Measurements from ENCODE around the gene RAET1L. TPM values are rescaled to one million over a fixed set of nuclear protein-coding genes. Genes with fewer than 3 reads are reported as not detected.

RAET1L gene
- polyA plus RNA-seq, 4 donors = not detected

DNA sequence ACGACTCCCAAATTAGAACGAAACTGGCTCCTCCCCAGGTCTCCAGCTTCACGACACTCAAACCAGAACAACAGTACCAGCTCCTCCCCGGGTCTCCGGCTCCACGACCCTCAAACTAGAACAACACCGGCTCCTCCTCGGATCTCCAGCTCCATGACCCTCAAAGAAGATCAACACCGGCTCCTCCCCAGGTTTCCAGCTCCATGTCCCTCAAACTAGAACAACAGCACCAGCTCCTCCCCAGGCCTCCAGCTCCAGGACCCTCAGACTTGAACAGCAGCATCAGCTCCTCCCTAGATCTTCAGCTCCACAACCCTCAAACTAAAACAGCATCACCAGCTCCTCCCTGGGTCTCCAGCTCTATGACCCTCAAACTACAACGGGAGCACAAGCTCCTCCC lies 29.8 kb upstream of the RAET1L start:
- 80 to 86% (median 83%) methylated on average over 10 of the region's 10 CpGs for WGBS, 3 donors
- no peaks in the 10 kb centered on the region for H3K9me3 ChIP-seq (ENCODE audit: control insufficient read depth in 2 of 2, insufficient read depth in 1 of 2, low read depth in 1 of 2, low read length in 1 of 2)
- H3K27ac ChIP-seq (ENCODE audit: low read depth in 1 of 3, low read length in 2 of 3) = no peak overlapping the region
- H3K4me1 ChIP-seq (ENCODE audit: control insufficient read depth in 3 of 3, insufficient read depth in 2 of 3, low read depth in 1 of 3, low read length in 2 of 3) = no peaks in the 10 kb centered on the region
- H3K4me3 ChIP-seq (ENCODE audit: low read depth in 1 of 3, low read length in 3 of 3) = no peak overlapping the region
- H3K36me3 ChIP-seq (ENCODE audit: control insufficient read depth in 3 of 3, insufficient read depth in 2 of 3, low read depth in 1 of 3, low read length in 3 of 3) = no peaks in the 10 kb centered on the region
- FAIRE-seq (no peak), DNase-seq (no peak)
- peaks cover 0 to 45% (median 12%) of the 10 kb centered on the region in 3 donors for H3K27me3 ChIP-seq (ENCODE audit: control insufficient read depth in 3 of 3, insufficient read depth in 3 of 3, low read length in 3 of 3)

DNA sequence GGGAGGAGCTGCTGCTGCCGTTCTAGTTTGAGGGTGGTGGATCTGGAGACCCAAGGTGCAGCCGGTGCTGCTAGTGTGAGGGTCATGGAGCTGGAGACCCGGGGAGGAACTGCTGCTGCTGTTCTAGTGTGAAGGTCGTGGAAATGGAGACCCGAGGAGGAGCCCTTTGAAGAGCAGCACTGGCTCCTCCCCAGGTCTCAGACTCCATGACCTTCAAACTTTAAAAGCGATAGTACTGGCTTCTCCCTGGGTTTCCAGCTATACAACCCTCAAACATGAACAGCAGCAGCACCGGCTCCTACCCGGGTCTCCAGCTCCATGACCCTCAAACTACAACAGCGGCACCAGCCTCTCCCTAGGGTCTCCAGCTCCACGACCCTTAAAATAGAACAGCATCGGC lies 28.1 kb upstream of the RAET1L start:
- H3K27me3 ChIP-seq (ENCODE audit: control insufficient read depth in 3 of 3, insufficient read depth in 3 of 3, low read length in 3 of 3) = peaks cover 0 to 45% (median 12%) of the 10 kb centered on the region in 3 donors
- no peak for DNase-seq

DNA sequence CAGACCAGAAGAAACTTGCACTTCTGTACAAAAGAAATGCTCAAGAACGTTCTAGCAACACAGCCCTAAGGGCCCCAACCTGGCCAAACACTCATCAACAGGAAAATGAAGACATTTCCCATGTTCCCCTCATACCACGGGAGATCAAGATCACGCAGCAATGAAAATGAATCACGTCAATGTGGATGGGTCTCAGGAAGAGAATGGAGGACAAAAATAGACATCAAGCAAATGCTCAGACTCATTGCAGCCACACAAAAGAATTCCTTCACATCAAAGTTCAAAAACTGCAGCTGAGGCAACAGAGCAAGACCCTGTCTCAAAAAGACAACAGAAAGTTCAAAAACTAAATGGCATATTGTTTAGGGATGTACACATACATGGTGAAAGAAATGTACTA lies 25.5 kb upstream of the RAET1L start:
- Histone ChIP-seq H3K27me3 (ENCODE audit: control insufficient read depth in 3 of 3, insufficient read depth in 3 of 3, low read length in 3 of 3) (peaks cover 0 to 45% (median 14%) of the 10 kb centered on the region in 3 donors), H3K4me1 (ENCODE audit: control insufficient read depth in 3 of 3, insufficient read depth in 2 of 3, low read depth in 1 of 3, low read length in 2 of 3) (no peaks in the 10 kb centered on the region), H3K27ac (ENCODE audit: low read depth in 1 of 3, low read length in 2 of 3) (no peak overlapping the region), H3K9me3 (ENCODE audit: control insufficient read depth in 2 of 2, insufficient read depth in 1 of 2, low read depth in 1 of 2, low read length in 1 of 2) (no peaks in the 10 kb centered on the region), H3K4me3 (ENCODE audit: low read depth in 1 of 3, low read length in 3 of 3) (no peak overlapping the region), H3K36me3 (ENCODE audit: control insufficient read depth in 3 of 3, insufficient read depth in 2 of 3, low read depth in 1 of 3, low read length in 3 of 3) (no peaks in the 10 kb centered on the region)
- 52 to 62% (median 60%) methylated on average over 4 of the region's 4 CpGs for WGBS, 3 donors
- no peak for FAIRE-seq
- no peak for DNase-seq

More for the DNA sequence above, 28.1 kb upstream of the RAET1L start:
- H3K36me3 ChIP-seq (ENCODE audit: control insufficient read depth in 3 of 3, insufficient read depth in 2 of 3, low read depth in 1 of 3, low read length in 3 of 3) = no peaks in the 10 kb centered on the region
- no peak overlapping the region for H3K4me3 ChIP-seq (ENCODE audit: low read depth in 1 of 3, low read length in 3 of 3)
- no peaks in the 10 kb centered on the region for H3K4me1 ChIP-seq (ENCODE audit: control insufficient read depth in 3 of 3, insufficient read depth in 2 of 3, low read depth in 1 of 3, low read length in 2 of 3)
- 58 to 75% (median 67%) methylated on average over 11 of the region's 11 CpGs for WGBS, 3 donors
- no peaks in the 10 kb centered on the region for H3K9me3 ChIP-seq (ENCODE audit: control insufficient read depth in 2 of 2, insufficient read depth in 1 of 2, low read depth in 1 of 2, low read length in 1 of 2)
- H3K27ac ChIP-seq (ENCODE audit: low read depth in 1 of 3, low read length in 2 of 3) = no peak overlapping the region
- FAIRE-seq = no peak

DNA sequence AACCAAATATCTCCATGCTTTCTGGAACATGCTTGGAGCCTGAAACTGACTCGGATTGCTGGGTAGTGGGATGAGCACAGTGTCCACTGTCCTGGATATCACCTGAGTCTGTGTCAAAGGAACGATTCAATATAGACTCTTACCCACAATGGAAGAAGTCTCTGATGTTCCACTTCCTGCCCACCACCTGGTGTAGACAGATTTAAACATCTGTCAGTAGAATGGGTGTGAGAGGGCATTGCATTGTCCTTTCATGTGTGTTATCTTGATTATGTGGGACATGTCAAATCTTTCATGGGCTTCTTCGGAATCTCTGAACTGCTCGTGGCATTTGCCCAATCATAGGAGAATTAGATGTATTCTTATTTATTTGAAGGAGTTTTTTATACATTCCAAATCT lies 22.8 kb upstream of the RAET1L start:
- 59 to 65% (median 64%) methylated on average over 4 of the region's 4 CpGs for WGBS, 3 donors

DNA sequence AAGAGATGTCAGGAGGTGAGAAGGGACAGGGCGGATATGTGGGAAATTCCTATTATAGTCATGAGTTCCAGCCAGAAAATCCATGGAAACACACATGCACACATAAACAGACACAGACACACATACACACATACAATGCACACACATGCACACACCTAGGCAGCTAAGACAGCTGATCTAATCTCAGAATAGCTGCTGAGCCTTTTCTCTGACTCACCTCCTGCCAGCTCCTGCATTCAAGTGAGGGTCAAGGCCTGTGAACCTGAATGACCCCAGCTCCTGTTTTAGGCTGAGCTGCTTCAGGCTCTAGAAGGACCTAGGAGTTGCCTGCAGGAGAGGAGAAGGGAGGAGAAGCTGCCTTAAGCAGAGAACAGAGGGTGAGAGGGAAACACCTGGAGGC lies 21.6 kb upstream of the RAET1L start:
- WGBS, 3 donors = 86 to 98% (median 92%) methylated on average over 1 of the region's 1 CpG
- FAIRE-seq = no peak
- no peak for DNase-seq
- peaks cover 0 to 32% (median 5%) of the 10 kb centered on the region in 3 donors for H3K27me3 ChIP-seq (ENCODE audit: control insufficient read depth in 3 of 3, insufficient read depth in 3 of 3, low read length in 3 of 3)
- no peak overlapping the region for H3K4me3 ChIP-seq (ENCODE audit: low read depth in 1 of 3, low read length in 3 of 3)
- H3K4me1 ChIP-seq (ENCODE audit: control insufficient read depth in 3 of 3, insufficient read depth in 2 of 3, low read depth in 1 of 3, low read length in 2 of 3) = no peaks in the 10 kb centered on the region
- no peak overlapping the region for H3K27ac ChIP-seq (ENCODE audit: low read depth in 1 of 3, low read length in 2 of 3)
- H3K9me3 ChIP-seq (ENCODE audit: control insufficient read depth in 2 of 2, insufficient read depth in 1 of 2, low read depth in 1 of 2, low read length in 1 of 2) = no peaks in the 10 kb centered on the region
- no peaks in the 10 kb centered on the region for H3K36me3 ChIP-seq (ENCODE audit: control insufficient read depth in 3 of 3, insufficient read depth in 2 of 3, low read depth in 1 of 3, low read length in 3 of 3)

More for the DNA sequence above, 22.8 kb upstream of the RAET1L start:
- H3K36me3 ChIP-seq (ENCODE audit: control insufficient read depth in 3 of 3, insufficient read depth in 2 of 3, low read depth in 1 of 3, low read length in 3 of 3) = no peaks in the 10 kb centered on the region
- no peak for FAIRE-seq
- H3K4me3 ChIP-seq (ENCODE audit: low read depth in 1 of 3, low read length in 3 of 3) = no peak overlapping the region
- no peak for DNase-seq
- H3K9me3 ChIP-seq (ENCODE audit: control insufficient read depth in 2 of 2, insufficient read depth in 1 of 2, low read depth in 1 of 2, low read length in 1 of 2) = no peaks in the 10 kb centered on the region
- no peaks in the 10 kb centered on the region for H3K4me1 ChIP-seq (ENCODE audit: control insufficient read depth in 3 of 3, insufficient read depth in 2 of 3, low read depth in 1 of 3, low read length in 2 of 3)
- H3K27ac ChIP-seq (ENCODE audit: low read depth in 1 of 3, low read length in 2 of 3) = no peak overlapping the region
- peaks cover 0 to 28% (median 7%) of the 10 kb centered on the region in 3 donors for H3K27me3 ChIP-seq (ENCODE audit: control insufficient read depth in 3 of 3, insufficient read depth in 3 of 3, low read length in 3 of 3)

DNA sequence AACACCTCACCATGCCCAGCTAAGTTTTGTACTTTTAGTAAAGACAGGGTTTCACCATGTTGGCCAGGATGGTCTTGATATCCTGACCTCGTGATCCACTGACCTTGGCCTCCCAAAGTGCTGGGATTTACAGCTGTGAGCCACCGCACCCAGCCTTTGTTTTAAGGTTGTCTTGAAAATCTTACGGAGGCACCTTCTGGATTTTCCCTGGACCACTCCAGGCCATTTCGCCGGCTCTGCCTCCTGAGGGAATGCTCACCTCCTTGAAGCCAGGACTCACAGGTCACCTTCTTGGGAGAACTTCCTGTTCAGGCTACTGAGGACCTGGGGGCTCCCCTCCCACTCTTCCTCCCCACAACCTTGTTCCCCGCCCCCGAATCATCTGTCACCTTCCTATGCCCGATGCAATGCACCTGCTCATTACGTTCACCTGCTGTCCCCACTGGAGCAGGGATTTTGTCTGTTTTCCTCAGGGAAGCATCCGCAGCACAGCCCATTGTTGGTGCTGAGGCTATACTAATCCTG lies 19.4 kb upstream of the RAET1L start:
- FAIRE-seq = no peak
- no peaks in the 10 kb centered on the region for H3K4me1 ChIP-seq (ENCODE audit: control insufficient read depth in 3 of 3, insufficient read depth in 2 of 3, low read depth in 1 of 3, low read length in 2 of 3)
- H3K36me3 ChIP-seq (ENCODE audit: control insufficient read depth in 3 of 3, insufficient read depth in 2 of 3, low read depth in 1 of 3, low read length in 3 of 3) = no peaks in the 10 kb centered on the region
- no peaks in the 10 kb centered on the region for H3K9me3 ChIP-seq (ENCODE audit: control insufficient read depth in 2 of 2, insufficient read depth in 1 of 2, low read depth in 1 of 2, low read length in 1 of 2)
- H3K27ac ChIP-seq (ENCODE audit: low read depth in 1 of 3, low read length in 2 of 3) = no peak overlapping the region
- H3K4me3 ChIP-seq (ENCODE audit: low read depth in 1 of 3, low read length in 3 of 3) = no peak overlapping the region
- WGBS, 3 donors = 79 to 88% (median 83%) methylated on average over 10 of the region's 10 CpGs
- DNase-seq = no peak
- peaks cover 0 to 42% (median 16%) of the 10 kb centered on the region in 3 donors for H3K27me3 ChIP-seq (ENCODE audit: control insufficient read depth in 3 of 3, insufficient read depth in 3 of 3, low read length in 3 of 3)

DNA sequence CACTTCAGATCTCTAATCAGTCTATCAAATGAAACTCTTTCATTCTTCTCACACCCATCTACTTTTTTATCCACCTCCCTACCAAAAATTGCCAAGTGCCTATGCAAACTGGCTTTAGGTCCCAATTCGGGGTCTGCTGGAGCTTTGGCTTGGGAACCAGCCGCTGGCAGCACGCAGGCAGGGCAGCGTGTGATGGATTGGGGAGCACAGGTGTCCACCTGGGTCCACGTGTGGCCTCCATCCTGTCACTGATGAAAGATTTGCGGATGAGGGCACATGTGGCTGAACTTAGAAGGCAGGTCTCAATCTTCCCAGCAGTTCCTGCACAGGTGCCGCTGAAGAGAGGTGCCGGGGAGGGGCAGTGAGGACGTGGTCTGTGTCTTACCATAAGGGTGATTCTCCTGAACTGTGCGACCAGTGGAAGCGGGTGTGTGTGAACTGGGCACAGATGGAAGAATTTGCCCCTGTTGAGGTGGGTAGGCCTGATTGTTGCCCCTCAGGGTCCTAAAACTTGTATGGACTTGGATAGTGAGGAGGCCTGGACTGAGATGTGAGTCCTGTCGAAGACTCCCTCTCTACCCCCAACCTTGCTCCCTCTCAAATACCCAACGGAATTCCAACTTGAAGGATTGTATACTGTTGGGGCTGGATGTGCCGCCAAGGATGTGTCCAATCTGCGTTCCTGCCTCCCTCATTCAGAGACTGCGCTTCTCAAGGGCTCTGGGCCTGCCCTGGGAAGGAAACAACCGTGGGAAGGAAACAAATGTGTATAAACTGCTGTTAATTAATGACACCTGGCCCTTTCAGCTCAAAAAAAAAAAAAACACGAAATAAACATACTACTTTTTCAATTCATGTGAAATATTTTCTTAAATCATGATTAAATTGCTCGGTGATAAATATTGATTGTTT lies 18.4 kb upstream of the RAET1L start:
- Histone ChIP-seq H3K27me3 (ENCODE audit: control insufficient read depth in 3 of 3, insufficient read depth in 3 of 3, low read length in 3 of 3) (peaks cover 0 to 49% (median 20%) of the 10 kb centered on the region in 3 donors), H3K27ac (ENCODE audit: low read depth in 1 of 3, low read length in 2 of 3) (no peak overlapping the region), H3K36me3 (ENCODE audit: control insufficient read depth in 3 of 3, insufficient read depth in 2 of 3, low read depth in 1 of 3, low read length in 3 of 3) (no peaks in the 10 kb centered on the region), H3K4me3 (ENCODE audit: low read depth in 1 of 3, low read length in 3 of 3) (no peak overlapping the region), H3K4me1 (ENCODE audit: control insufficient read depth in 3 of 3, insufficient read depth in 2 of 3, low read depth in 1 of 3, low read length in 2 of 3) (no peaks in the 10 kb centered on the region), H3K9me3 (ENCODE audit: control insufficient read depth in 2 of 2, insufficient read depth in 1 of 2, low read depth in 1 of 2, low read length in 1 of 2) (no peaks in the 10 kb centered on the region)
- FAIRE-seq (no peak), DNase-seq (no peak)
- WGBS, 3 donors = 73 to 82% (median 76%) methylated on average over 19 of the region's 19 CpGs

DNA sequence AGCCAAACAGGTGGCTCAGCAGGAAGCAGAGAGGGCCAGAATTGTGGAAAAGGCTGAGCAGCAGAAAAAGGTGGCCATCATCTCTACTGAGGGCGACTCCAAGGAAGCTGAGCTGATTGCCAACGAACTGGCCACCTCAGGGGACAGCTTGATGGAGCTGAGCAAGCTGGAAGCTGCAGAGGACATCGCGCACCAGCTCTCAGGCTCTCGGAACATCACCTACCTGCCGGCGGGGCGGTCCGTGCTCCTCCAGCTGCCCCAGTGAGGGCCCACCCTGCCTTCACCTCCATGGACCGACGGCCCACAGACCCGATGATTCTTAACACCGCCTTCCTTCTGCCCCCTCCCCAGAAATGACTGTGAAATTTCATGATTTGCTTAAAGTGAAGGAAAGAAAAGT lies 17.8 kb upstream of the RAET1L start:
- peaks cover 0 to 56% (median 26%) of the 10 kb centered on the region in 3 donors for H3K27me3 ChIP-seq (ENCODE audit: control insufficient read depth in 3 of 3, insufficient read depth in 3 of 3, low read length in 3 of 3)
- no peak overlapping the region for H3K4me3 ChIP-seq (ENCODE audit: low read depth in 1 of 3, low read length in 3 of 3)
- FAIRE-seq (no peak), DNase-seq (no peak)
- H3K4me1 ChIP-seq (ENCODE audit: control insufficient read depth in 3 of 3, insufficient read depth in 2 of 3, low read depth in 1 of 3, low read length in 2 of 3) = no peaks in the 10 kb centered on the region
- H3K9me3 ChIP-seq (ENCODE audit: control insufficient read depth in 2 of 2, insufficient read depth in 1 of 2, low read depth in 1 of 2, low read length in 1 of 2) = no peaks in the 10 kb centered on the region
- no peaks in the 10 kb centered on the region for H3K36me3 ChIP-seq (ENCODE audit: control insufficient read depth in 3 of 3, insufficient read depth in 2 of 3, low read depth in 1 of 3, low read length in 3 of 3)
- no peak overlapping the region for H3K27ac ChIP-seq (ENCODE audit: low read depth in 1 of 3, low read length in 2 of 3)
- WGBS, 3 donors = 86 to 90% (median 89%) methylated on average over 13 of the region's 13 CpGs

All from small intestine (tissue), 7 donors.